Esophagus squamous epithelium (tissue), 4 donors: ENCODE measurements around the gene FNIP1.

Source experiments
- POLR2A ChIP-seq, 4 donors: fragments of 450-650 bp; IDR thresholded peaks; one replicate each; pipeline ENCODE4 v1.6.1; 2017; ENCODE audit warnings: antibody characterized with exemption in 4 of 4, mild to moderate bottlenecking in 4 of 4, moderate library complexity in 3 of 4
- TF ChIP-seq, protein P1 (sequence below), 6 experiments: fragments of 450-650 bp in 4 of 6; fragments of 200-600 bp in 2 of 6; sonication (generic) in 2 of 6; IDR thresholded peaks; one replicate each; pipeline ENCODE4 v1.5.1; 2016 to 2019; ENCODE audit warnings: antibody characterized with exemption in 6 of 6, mild to moderate bottlenecking in 4 of 6, moderate library complexity in 4 of 6

DNA sequence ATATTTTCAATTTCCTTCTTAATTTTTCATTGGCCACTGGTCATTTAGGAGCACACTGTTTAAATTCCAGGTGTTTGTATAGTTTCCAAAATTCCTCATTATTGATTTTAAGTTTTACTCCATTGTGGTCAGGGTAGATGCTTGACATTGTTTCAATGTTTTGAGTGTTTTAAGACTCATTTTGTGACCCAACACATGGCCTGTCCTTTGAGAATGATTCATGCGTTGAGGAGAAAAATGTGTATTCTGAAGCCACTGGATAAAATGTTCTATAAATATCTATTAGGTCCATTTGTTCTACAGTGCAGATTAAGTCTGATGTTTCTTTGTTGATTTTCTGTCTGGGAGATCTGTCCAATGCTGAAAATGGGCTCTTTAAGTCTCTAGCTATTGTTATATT lies 24.4 kb upstream of the FNIP1 start:
- TF ChIP-seq, protein P1, sequence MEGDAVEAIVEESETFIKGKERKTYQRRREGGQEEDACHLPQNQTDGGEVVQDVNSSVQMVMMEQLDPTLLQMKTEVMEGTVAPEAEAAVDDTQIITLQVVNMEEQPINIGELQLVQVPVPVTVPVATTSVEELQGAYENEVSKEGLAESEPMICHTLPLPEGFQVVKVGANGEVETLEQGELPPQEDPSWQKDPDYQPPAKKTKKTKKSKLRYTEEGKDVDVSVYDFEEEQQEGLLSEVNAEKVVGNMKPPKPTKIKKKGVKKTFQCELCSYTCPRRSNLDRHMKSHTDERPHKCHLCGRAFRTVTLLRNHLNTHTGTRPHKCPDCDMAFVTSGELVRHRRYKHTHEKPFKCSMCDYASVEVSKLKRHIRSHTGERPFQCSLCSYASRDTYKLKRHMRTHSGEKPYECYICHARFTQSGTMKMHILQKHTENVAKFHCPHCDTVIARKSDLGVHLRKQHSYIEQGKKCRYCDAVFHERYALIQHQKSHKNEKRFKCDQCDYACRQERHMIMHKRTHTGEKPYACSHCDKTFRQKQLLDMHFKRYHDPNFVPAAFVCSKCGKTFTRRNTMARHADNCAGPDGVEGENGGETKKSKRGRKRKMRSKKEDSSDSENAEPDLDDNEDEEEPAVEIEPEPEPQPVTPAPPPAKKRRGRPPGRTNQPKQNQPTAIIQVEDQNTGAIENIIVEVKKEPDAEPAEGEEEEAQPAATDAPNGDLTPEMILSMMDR (IDR thresholded peaks at IDR 0.05): no peak
- TF ChIP-seq POLR2A (IDR thresholded peaks at IDR 0.05): no peak
